CD8-positive, alpha-beta memory T cell (primary cell): ENCODE results near the gene TUBA3D. TPM values are rescaled to one million over a fixed set of nuclear protein-coding genes. Genes with fewer than 3 reads are reported as not detected.
"Not testable (repeated sequence)": the region's sequence is repeated elsewhere in the genome, so short reads cannot be mapped to it uniquely, and the experiment has no call there.

Source experiments
- CTCF ChIA-PET: fragments of 350-600 bp; sonication (Branson Sonifier 250); formaldehyde crosslinking; loops from one replicate; lab custom pipeline; 2021; ENCODE audit warnings: antibody characterized with exemption; lab: Charles Lee
- POLR2A ChIA-PET: fragments of 350-600 bp; sonication (Branson Sonifier 250); formaldehyde crosslinking; loops from one replicate; lab custom pipeline; 2021; ENCODE audit warnings: antibody characterized with exemption; lab: Charles Lee
- DNase-seq, 5 donors: peaks; one replicate each; pipeline versions ENCODE4 v3.0.0 to v3.0.0-alpha.2; 2020 to 2022; ENCODE audit warnings: mixed read lengths in 1 of 5
- H3K27ac ChIP-seq: one replicate; pipeline ENCODE4 v1.7.0; 2013; ENCODE audit warnings: low read depth, mild to moderate bottlenecking, low read length, moderate library complexity
- H3K27me3 ChIP-seq: 2 replicates; pipeline ENCODE4 v1.7.0; 2013; ENCODE audit warnings: low read length, mild to moderate bottlenecking; ENCODE audit not compliant: insufficient read depth, poor library complexity, severe bottlenecking
- H3K36me3 ChIP-seq: 2 replicates; pipeline ENCODE4 v1.7.0; 2013; ENCODE audit warnings: mild to moderate bottlenecking, low read length, moderate library complexity; ENCODE audit not compliant: insufficient read depth
- H3K4me1 ChIP-seq: 2 replicates; pipeline ENCODE4 v1.7.0; 2013; ENCODE audit warnings: mild to moderate bottlenecking, low read length, moderate library complexity; ENCODE audit not compliant: insufficient read depth
- H3K4me3 ChIP-seq: 2 replicates; pipeline ENCODE4 v1.7.0; 2013; ENCODE audit warnings: mild to moderate bottlenecking, low read length
- H3K9me3 ChIP-seq: 2 replicates; pipeline ENCODE4 v1.7.0; 2013; ENCODE audit warnings: mild to moderate bottlenecking, low read length
- H3K27ac Mint-ChIP-seq, 8 donors: one replicate each; pipeline ENCODE4 v1.8.0; 2020 to 2021; ENCODE audit warnings: mixed read lengths in 8 of 8, mild to moderate bottlenecking in 6 of 8, inconsistent platforms in 3 of 8, moderate library complexity in 3 of 8
- H3K27me3 Mint-ChIP-seq, 2 donors: one replicate each; pipeline ENCODE4 v1.8.0; 2020 to 2021; ENCODE audit warnings: mixed read lengths in 2 of 2, mild to moderate bottlenecking in 1 of 2, moderate library complexity in 1 of 2
- H3K36me3 Mint-ChIP-seq, 3 donors: one replicate each; pipeline ENCODE4 v1.8.0; 2020 to 2021; ENCODE audit warnings: mixed read lengths in 3 of 3, inconsistent platforms in 1 of 3, mild to moderate bottlenecking in 1 of 3
- H3K4me1 Mint-ChIP-seq, 3 donors: one replicate each; pipeline ENCODE4 v1.8.0; 2020 to 2021; ENCODE audit warnings: mixed read lengths in 3 of 3, inconsistent platforms in 1 of 3, mild to moderate bottlenecking in 1 of 3
- H3K4me3 Mint-ChIP-seq, 7 donors: one replicate each; pipeline ENCODE4 v1.8.0; 2020 to 2021; ENCODE audit warnings: mixed read lengths in 7 of 7, mild to moderate bottlenecking in 6 of 7, moderate library complexity in 4 of 7, inconsistent platforms in 2 of 7
- H3K9me3 Mint-ChIP-seq, 5 donors: one replicate each; pipeline ENCODE4 v1.8.0; 2020 to 2022; ENCODE audit warnings: mixed read lengths in 5 of 5, mild to moderate bottlenecking in 3 of 5, moderate library complexity in 2 of 5, inconsistent platforms in 1 of 5
- polyA plus RNA-seq: library from polyadenylated mRNA; unstranded; fragments of 300-500 nt; fragmentation: Illumina TruSeq; gene quantifications from one replicate; pipeline ENCODE4 v1.2.3, GENCODE V29; 2021
- total RNA-seq, 2 experiments: library from RNA; stranded (reverse); gene quantifications; one replicate each; pipeline ENCODE4 v1.2.3, GENCODE V29; 2021

TUBA3D gene
- total and polyA plus RNA-seq, 3 experiments from 2014 or later = 0.14 TPM; not detected in 2

DNA sequence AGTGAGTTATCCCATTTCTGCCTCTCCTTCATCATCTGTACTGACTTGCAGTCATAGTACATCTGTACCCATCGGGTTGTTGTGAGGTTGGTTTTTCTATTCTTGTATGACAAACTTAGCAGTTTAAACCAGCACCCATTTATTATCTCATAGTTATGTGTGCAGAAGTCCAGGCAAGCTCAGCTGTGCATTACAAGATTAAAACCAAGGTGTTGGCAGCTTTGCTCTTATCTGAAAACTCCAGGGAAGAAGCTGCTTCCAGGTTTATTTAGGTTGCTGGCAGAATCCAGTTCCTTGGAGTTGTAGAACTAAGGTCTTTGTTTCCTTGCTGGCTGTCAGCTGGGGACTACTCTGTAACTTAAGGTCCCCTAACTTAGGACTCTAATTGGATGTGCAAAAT is 19.6 kb downstream of the TUBA3D start:
- peaks cover 0 to 49% (median 0%) of the 10 kb centered on the region in 3 donors for H3K36me3 Mint-ChIP-seq
- H3K36me3 ChIP-seq, H3K27ac ChIP-seq, H3K27me3 ChIP-seq, H3K9me3 ChIP-seq, H3K9me3 Mint-ChIP-seq, H3K4me3 ChIP-seq, DNase-seq, H3K27me3 Mint-ChIP-seq, CTCF ChIA-PET, POLR2A ChIA-PET: not testable (repeated sequence)
- peaks cover 17% of the 10 kb centered on the region for H3K4me1 ChIP-seq
- H3K27ac Mint-ChIP-seq = peak overlapping the region in 6 of 8 donors; percentile 23 to 99 (median 50)
- H3K4me3 Mint-ChIP-seq = peak overlapping the region; percentile 3 to 87 (median 52)
- H3K4me1 Mint-ChIP-seq = peaks cover 26 to 48% (median 41%) of the 10 kb centered on the region in 3 donors

DNA sequence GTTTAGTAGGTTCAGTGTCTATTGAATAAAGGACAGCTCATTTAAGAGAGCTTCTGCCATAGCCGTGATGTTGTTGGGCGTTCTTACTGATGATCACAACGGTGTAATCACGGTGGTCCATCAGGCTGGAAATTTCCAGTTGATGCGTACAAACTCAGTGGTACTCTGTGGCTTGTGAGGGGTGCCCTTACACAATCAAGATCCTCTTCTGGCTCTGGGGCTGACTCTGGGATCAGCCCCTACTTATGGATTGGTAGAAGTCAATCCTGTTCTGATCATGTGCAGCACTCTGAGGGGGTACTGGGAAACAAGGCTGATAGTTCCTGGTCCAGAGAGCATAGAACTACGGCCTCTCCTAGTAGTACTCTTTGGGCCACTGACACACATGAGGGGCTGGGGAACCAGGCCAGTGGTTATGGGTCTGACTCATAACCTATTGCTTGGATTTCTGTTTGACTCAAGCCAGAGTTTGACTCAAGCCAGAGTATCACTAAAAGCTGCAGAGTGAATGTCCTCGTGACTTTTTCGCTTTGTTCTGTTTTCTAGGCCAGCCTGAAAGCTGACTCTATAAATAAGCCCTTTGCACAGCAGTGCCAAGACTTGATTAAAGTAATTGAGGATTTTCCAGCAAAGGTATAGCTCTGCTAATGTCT is 22.5 kb downstream of the TUBA3D start:
- CTCF ChIA-PET, H3K4me3 ChIP-seq, H3K27me3 ChIP-seq, H3K27ac Mint-ChIP-seq, H3K27ac ChIP-seq, POLR2A ChIA-PET, H3K9me3 ChIP-seq, H3K4me1 ChIP-seq, DNase-seq, H3K27me3 Mint-ChIP-seq, H3K9me3 Mint-ChIP-seq, H3K36me3 ChIP-seq: not testable (repeated sequence)
- Mint-ChIP-seq H3K36me3 (peaks cover 0 to 62% (median 2%) of the 10 kb centered on the region in 3 donors), H3K4me3 (peak overlapping the region in 1 of 7 donors; percentile 4), H3K4me1 (peaks cover 17 to 34% (median 28%) of the 10 kb centered on the region in 3 donors)

DNA sequence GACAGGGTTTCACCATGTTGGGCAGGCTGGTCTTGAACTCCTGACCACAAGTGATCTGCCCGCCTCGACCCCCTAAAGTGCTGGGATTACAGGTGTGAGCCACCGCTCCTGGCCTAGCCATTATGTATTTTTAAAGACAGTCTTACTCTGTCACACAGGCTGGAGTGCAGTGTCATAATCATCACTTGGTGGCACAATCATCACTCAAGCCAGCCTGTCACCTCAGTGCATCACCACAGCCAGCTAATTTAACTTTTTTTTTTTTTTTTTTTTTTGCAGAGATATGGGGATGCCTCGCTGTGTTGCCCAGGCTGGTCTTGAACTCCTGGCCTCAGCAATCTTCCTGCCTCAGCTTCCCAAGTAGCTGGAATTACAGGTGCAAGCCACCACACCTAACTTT is 27.7 kb downstream of the TUBA3D start:
- H3K27me3 ChIP-seq, H3K9me3 ChIP-seq, H3K36me3 ChIP-seq, H3K27ac ChIP-seq, POLR2A ChIA-PET, H3K4me1 ChIP-seq, H3K27ac Mint-ChIP-seq, H3K4me3 Mint-ChIP-seq, H3K4me1 Mint-ChIP-seq, H3K4me3 ChIP-seq, H3K27me3 Mint-ChIP-seq, DNase-seq, H3K9me3 Mint-ChIP-seq: not testable (repeated sequence)
- peaks cover 0 to 89% (median 19%) of the 10 kb centered on the region in 3 donors for H3K36me3 Mint-ChIP-seq
- CTCF ChIA-PET = interaction anchor here (2.1 kb wide), 1 partner anchor 10 kb away, joined by 18 read pairs; the partner anchor contains the start of gene MZT2A

DNA sequence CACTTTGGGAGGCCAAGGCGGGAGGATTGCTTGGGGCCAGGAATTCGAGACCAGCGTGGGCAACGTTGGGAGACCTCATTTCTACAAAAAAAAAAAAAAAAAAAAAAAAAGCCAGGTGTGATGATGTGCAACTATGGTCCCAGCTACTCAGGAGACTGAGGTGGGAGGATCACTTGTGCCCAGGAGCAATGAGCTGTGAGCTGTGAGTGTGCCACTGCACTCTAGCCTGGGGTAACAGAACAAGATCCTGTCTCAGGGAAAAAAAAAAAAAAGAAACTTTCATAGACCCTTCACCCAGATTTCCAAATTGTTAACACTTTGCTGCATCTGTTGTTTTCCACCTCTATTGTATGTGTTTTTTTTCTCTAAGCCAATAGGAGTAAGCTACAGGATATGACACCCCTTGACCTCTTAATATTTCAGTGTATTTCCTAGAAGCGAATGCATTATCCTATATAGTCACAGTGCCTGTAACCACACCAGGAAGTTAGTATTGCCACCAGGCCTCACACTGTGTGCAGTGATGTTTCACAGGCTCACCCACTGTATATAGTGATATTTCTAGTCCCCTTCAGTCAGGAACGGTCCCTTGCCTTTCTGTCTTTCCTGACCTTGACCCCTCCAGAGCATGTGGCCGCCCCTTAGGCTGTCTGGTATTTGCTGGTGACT is 28.3 kb downstream of the TUBA3D start:
- H3K4me3 ChIP-seq, H3K27me3 ChIP-seq, H3K4me1 Mint-ChIP-seq, H3K27me3 Mint-ChIP-seq, H3K9me3 ChIP-seq, H3K27ac ChIP-seq, POLR2A ChIA-PET, DNase-seq, H3K9me3 Mint-ChIP-seq, H3K4me1 ChIP-seq, H3K4me3 Mint-ChIP-seq: not testable (repeated sequence)
- Mint-ChIP-seq H3K27ac (peak overlapping the region in 3 of 8 donors; percentile 49 to 66 (median 63)), H3K36me3 (peaks cover 0 to 87% (median 19%) of the 10 kb centered on the region in 3 donors)
- peaks cover 11% of the 10 kb centered on the region for H3K36me3 ChIP-seq
- CTCF ChIA-PET = interaction anchor here (2.1 kb wide), 1 partner anchor 11 kb away, joined by 18 read pairs; the partner anchor contains the start of gene MZT2A

DNA sequence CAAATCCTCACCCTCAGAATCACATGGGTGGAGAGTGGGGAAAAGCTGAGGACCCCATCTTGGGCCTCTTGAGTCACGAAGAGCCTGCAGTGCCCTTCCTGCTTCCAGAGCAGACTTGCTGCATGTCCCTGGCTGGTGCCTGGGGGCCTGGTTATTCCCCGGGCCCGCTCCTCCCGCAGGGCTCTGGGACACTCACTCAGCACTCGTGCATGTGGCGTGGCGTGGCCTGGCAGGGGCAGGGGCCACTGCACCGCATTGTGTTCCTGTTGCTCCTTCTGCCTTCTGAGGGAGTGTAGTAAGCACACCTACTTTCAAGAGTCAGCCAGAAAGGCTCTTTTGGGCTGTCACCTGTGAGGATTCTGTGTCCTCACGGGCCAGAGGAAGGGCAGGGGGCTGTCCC is 33.7 kb downstream of the TUBA3D start:
- Mint-ChIP-seq H3K4me1 (peaks cover 0 to 6% (median 2%) of the 10 kb centered on the region in 3 donors), H3K9me3 (no peaks in the 10 kb centered on the region), H3K36me3 (peaks cover 0 to 82% (median 13%) of the 10 kb centered on the region in 3 donors), H3K4me3 (no peak overlapping the region), H3K27me3 (no peaks in the 10 kb centered on the region), H3K27ac (no peak overlapping the region)
- no peak overlapping the region for H3K4me3 ChIP-seq
- no peaks in the 10 kb centered on the region for H3K4me1 ChIP-seq
- CTCF ChIA-PET = no interaction called here
- no peak for DNase-seq
- POLR2A ChIA-PET = no interaction called here
- peaks cover 11% of the 10 kb centered on the region for H3K36me3 ChIP-seq
- H3K27ac ChIP-seq = no peak overlapping the region
- no peaks in the 10 kb centered on the region for H3K27me3 ChIP-seq
- H3K9me3 ChIP-seq = no peaks in the 10 kb centered on the region

DNA sequence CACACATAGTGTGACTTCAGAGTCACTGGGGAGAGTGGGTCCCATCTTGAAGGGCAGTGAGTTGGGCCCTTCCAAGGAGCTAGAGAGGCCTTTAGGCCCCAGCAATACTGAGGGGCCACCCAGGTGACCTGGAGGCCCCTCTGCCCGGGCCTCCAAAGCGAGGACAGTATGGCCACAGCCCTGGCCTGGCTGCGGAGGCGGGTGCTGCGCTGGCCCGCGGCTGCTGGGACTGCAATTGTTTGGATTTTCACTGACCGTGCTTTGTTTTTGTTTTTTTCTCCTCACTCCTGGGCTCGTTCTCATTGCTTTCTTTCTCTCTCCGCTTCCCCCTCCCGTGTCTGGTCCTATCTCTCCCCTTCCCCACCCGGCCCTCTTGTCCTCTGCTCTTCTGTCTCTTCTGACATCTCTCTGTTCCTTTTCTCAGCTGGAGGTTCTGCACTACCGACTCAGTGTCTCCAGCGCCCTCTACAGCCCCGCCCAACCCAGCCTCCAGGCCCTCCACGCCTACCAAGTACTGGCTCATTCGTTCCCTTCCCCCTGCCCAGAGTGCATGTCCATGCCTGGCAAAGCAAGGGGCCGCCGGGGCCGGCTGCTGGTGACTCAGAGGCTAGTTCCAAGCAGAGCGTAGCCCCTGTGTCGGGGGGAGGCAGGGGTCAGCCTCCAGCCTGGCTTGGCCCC is 35.5 kb downstream of the TUBA3D start:
- CTCF ChIA-PET, H3K9me3 ChIP-seq: not testable (repeated sequence)

DNA sequence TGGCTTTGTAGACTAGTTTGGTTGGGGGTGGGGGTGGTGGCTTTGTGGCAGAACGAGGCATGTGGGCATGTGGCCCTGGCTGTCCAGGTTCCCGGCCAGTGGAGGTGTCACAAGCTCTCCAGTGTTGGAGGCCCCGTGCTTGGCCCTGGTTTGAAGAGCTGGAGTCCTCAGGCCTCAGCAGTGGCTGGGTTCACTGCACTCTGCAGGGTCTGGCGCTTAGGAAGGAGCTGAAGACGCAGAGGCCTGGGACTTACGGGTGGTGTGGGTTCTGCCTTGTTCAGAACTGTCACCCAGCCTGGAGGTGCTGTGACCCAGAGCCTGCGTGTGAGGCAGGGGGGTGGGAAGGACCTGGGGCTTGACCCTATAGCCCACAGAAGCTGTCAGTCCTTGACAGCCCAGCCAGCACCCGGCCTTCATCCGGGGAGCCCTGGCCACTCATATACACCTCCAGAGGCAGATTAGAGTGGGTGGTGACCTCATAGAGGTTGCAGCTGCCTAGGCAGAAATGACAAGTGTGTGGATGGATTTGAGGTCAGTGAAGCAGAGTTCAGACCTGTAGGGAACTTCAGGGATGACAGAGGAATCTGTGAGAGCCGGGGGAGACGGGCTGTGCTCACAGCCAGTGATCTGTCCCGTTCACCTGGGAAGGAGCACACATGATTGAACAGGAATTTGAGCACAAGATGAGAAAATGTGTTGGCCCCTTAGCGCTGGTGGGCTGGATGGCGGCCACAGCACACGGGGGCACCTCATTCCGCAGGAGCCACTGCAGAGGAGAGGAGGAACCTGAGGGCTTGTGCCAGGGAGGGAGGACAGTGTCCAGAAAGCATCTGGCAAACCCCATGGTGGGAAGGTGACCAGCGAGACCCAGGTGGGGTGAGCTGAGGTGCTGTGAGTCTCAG is 36.3 kb downstream of the TUBA3D start:
- DNase-seq, H3K27ac ChIP-seq, H3K4me3 ChIP-seq, H3K4me1 Mint-ChIP-seq, POLR2A ChIA-PET, CTCF ChIA-PET, H3K27me3 Mint-ChIP-seq, H3K9me3 ChIP-seq, H3K9me3 Mint-ChIP-seq, H3K4me1 ChIP-seq, H3K4me3 Mint-ChIP-seq, H3K27me3 ChIP-seq: not testable (repeated sequence)
- H3K36me3 ChIP-seq = peaks cover 11% of the 10 kb centered on the region
- peak overlapping the region in 1 of 8 donors; percentile 32 for H3K27ac Mint-ChIP-seq
- H3K36me3 Mint-ChIP-seq = peaks cover 0 to 71% (median 7%) of the 10 kb centered on the region in 3 donors

More for the DNA sequence above, 35.5 kb downstream of the TUBA3D start:
- H3K36me3 ChIP-seq = peaks cover 11% of the 10 kb centered on the region
- H3K27me3 Mint-ChIP-seq, H3K4me1 Mint-ChIP-seq, H3K4me1 ChIP-seq, H3K9me3 Mint-ChIP-seq, H3K4me3 Mint-ChIP-seq, H3K27ac ChIP-seq, H3K4me3 ChIP-seq, DNase-seq, H3K27ac Mint-ChIP-seq, POLR2A ChIA-PET, H3K27me3 ChIP-seq: not testable (repeated sequence)
- H3K36me3 Mint-ChIP-seq = peaks cover 0 to 75% (median 8%) of the 10 kb centered on the region in 3 donors
